ENCODE measurements around the gene IL2RG.
A peak's percentile ranks its signal among the peaks of the same experiment; 100 is the strongest.

The IL2RG gene

GRCh38 chrX:71067089-71067488, 44.3 kb downstream of the IL2RG start:
- DNase-seq (ENCODE audit: low read depth) = no peak
- TF ChIP-seq, protein P1, sequence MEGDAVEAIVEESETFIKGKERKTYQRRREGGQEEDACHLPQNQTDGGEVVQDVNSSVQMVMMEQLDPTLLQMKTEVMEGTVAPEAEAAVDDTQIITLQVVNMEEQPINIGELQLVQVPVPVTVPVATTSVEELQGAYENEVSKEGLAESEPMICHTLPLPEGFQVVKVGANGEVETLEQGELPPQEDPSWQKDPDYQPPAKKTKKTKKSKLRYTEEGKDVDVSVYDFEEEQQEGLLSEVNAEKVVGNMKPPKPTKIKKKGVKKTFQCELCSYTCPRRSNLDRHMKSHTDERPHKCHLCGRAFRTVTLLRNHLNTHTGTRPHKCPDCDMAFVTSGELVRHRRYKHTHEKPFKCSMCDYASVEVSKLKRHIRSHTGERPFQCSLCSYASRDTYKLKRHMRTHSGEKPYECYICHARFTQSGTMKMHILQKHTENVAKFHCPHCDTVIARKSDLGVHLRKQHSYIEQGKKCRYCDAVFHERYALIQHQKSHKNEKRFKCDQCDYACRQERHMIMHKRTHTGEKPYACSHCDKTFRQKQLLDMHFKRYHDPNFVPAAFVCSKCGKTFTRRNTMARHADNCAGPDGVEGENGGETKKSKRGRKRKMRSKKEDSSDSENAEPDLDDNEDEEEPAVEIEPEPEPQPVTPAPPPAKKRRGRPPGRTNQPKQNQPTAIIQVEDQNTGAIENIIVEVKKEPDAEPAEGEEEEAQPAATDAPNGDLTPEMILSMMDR (IDR thresholded peaks at IDR 0.05; ENCODE audit: low read depth, low read length, missing control alignments) = no peak
- in situ Hi-C loops (cut with HindIII; ENCODE audit: low sequenced_read_pairs) = no loop called here
- peak overlapping the region; percentile 65 for H3K4me3 ChIP-seq (ENCODE audit: low read depth, low read length)

GRCh38 chrX:71060127-71060526, 51.2 kb downstream of the IL2RG start:
- in situ Hi-C loops (cut with HindIII; ENCODE audit: low sequenced_read_pairs) = no loop called here
- DNase-seq (ENCODE audit: low read depth) = no peak
- H3K4me3 ChIP-seq (ENCODE audit: low read depth, low read length) = no peak overlapping the region
- TF ChIP-seq, protein P1 (IDR thresholded peaks at IDR 0.05; ENCODE audit: low read depth, low read length, missing control alignments) = no peak

DNA sequence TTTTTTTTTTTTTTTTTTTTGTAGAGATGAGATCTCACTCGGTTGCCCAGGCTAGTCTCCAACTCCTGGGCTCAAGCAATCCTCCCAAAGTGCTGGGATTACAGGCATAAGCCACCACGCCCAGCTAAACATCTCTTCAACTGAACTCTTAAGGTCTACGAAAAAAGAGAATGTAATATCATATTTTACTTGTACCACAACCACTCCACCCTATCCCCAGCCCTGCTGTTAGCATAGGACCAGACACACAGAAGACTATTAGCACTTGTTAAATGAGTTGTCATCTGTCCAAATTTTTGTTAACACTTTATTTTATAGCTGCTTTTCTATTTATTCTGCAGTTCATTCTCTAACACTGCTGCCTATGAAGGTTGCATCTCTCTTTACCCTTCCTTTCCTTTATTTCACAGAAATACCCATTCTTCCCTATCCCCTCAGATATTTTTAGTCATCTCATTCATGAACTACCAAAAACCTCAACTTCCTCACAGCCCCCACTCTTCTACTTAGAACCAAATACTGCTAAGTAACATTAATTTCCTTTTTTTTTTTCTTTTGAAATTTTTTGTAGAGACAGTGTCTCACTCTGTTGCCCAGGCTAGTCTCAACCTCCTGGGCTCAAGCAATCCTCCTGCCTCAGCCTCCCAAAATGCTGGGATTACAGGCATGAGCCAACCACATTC, 53.4 kb downstream of the IL2RG start:
- TF ChIP-seq, protein P1 (IDR thresholded peaks at IDR 0.05; ENCODE audit: low read depth, low read length, missing control alignments) = no peak

More for the DNA sequence above, 53.4 kb downstream of the IL2RG start:
- in situ Hi-C loops (cut with HindIII; ENCODE audit: low sequenced_read_pairs) = no loop called here
- no peak for DNase-seq (ENCODE audit: low read depth)
- H3K4me3 ChIP-seq (ENCODE audit: low read depth, low read length) = no peak overlapping the region

All from astrocyte of the cerebellum (primary cell).